ENCODE measurements around the gene BCL6B.

Gene BCL6B

DNA sequence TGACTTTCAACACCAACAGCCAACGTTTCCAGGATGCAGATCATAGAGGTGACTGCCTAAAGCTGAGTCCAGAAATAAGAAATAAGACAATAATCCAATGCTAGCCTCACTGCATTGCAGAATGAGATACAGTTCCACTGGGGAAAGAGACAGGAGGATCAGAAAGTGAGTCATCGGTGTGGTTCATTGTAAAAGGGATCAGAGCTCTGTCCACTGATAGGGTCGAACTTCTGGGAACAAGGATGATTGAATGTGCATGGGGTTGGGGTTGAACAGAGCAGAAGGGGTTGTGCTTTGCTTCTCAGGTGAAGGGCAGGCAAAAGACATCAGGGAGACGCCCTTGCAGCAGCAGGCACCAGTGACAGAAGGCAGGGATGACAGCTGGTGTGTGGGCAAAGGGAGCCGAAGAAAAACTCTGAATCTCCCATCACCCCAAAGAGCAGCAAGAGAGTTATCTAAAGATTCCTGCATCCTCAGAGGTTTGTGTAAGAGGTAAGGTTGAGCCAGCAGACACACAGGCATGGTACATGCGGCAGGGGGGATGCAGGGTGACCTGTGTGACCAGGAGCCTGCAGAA is 40.8 kb downstream of the BCL6B start:
- DNase-seq = no peak

DNA sequence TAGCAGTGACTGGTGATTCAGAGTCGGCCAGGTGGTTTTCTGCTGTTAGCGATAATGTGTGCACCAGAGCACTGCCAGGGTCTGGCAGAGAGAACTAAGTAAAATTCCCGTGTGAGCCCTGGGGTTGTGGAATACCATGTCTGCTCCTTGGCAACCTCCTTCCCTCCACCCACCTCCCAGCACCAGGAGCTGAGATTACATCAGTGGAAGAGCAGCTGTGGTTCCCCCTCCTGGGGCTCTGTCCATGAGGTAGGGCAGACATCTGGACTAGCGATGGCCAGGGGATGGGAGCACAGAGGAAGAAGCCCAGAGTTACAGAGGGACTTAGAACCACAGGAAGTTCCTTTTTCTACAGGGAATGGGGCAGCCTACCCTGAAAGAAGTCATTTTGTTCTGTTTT is 41.4 kb downstream of the BCL6B start:
- DNase-seq = no peak

DNA sequence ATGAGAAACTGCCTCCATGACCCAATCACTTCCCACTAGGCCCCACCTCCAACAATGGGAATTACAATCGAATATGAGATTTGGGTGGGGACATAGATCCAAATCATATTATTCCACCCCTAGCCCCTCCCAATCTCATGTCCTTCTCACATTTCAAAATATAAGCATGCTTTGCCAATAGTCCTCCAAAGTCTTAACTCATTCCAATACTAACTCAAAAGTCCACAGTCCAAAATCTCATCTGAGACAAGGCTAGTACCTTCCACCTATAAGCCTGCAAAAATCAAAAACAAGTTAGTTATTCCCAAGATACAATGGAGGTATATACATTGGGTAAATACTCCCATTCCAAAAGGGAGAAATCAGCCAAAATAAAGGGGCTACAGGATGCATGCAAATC is 44.3 kb downstream of the BCL6B start:
- DNase-seq = no peak

DNA sequence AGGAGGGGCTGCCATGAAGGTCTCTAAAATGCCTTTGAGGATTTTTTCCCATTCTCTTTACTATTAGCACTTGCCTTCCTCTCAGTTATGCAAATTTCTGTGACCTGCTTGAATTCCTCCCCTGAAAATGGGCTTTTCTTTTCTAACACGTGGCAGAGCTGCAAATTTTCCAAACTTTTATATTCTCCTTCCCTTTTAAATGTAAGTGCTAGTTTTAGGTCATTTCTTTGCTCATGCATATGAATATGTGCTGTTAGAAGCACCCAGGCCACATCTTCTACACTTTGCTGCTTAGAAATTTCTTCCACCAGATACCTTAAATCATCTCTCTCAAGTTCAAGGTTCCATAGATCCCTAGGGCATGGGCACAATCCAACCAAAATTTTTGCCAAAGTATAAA is 45.4 kb downstream of the BCL6B start:
- DNase-seq = no peak

DNA sequence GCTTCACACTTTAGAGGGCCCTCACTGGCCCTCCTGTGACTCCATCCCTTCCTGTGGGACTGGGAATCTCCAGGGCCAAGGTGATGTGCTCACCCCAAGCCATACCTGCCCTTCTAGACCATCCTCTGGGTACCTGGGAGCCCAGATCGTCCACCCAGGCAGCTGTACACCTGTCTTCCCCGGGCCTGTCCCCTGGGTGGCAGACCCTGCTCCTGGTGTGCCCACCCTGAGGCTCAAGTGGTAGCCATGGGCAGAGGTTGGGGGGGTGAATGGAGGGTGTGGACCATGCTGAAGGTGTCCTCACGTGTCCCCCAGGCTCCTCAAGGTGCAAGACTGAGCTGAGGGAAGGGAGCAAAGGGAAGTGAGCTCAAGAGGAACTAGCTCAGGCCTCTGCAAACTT is 47.9 kb downstream of the BCL6B start:
- DNase-seq = no peak

DNA sequence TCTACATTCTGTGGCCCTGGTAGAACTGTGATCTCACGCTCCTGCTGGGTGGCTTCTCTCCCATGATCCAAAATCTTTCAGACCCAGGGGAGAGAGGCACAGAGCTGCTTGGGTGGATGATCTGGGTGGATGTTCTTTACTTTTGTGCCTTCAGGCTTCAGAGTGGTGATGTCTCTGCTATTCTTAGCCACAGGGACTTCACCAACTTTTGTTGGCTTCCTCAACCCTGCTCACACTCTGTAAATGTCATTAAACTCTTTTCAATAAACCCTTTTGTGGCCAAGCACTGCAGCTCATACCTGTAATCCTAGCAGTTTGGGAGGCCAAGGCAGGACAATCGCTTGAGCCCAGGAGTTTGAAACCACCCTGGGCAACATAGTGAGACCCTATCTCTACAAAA is 49.6 kb downstream of the BCL6B start:
- DNase-seq = no peak

DNA sequence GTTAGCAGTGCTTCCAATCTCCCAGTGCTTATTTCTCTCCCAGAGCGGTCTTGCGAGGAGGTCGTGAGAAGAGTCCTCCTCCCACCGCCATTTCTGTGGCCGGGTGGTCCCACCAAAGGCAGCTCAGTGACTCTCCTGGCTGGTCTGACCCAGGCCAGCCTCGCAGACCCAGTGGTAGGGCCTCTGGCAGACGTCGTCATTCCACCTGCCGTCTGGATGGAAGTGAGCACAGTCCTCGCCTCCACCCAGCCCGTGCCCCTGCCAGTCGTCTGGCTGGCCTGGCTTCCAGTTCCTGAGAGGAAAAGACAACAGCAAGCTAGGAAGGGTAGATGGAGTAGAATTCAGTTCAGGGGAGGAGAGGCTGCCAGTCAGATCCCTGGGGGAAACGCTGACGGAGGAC is 52.1 kb downstream of the BCL6B start:
- no peak for DNase-seq

DNA sequence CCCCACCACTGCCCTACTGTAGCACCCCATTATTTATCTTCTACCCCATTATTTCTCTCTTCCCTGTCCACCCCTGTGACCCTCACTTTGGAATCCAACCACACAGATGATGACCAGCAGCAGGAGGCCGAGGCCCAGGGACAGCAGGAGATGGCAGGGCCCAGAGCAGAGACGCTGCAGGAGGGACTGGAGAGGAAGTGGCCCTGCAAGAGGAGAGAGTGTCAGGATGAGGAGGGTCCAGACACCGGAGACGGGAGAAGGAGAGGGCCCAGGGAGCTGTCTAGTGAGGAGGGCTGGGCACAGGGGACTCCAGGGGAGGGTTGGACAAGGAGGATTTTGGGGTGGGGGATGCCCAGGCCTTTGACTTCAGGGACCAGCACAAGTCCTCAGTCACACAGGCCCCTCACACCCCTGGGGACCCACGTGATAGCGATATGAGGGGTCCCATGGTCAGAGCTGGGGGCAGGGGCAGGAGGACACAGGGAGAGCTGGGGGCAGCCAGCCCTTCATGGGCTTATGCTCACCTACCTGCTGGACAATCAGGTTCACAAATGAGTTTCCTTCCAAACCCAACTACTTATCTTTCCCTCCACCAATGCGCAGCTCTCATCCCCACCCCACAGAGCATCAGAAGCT is 55.2 kb downstream of the BCL6B start:
- DNase-seq = no peak

DNA sequence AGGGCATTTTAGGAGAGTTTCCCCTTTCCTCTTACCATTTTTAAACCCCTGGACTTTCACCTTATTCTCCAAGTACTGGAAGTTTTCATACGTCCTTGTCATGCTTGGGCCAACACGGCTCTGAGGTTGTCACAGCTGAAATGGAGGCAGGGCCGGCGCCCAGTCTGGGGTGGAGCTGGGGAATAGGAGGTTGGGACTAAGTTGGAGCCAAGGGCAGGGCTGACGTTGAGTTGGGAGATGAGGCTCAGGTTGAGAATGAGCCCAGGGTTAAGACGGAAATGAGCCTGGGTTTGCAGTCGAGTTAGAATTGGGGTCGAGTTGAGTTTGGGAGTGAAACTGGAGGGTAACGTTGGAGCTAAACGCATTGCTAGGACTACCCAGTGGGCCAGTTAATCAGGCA is 55.9 kb downstream of the BCL6B start:
- no peak for DNase-seq
